Subcutaneous abdominal adipose tissue (tissue), 5 donors: ENCODE measurements around the gene ANO7.
"Not testable (repeated sequence)": the region's sequence is repeated elsewhere in the genome, so short reads cannot be mapped to it uniquely, and the experiment has no call there.

Experiments
- H3K27ac ChIP-seq: one replicate; pipeline ENCODE4 v1.7.0; 2013; ENCODE audit warnings: low read depth, mild to moderate bottlenecking, inconsistent platforms, low read length, moderate library complexity
- H3K27me3 ChIP-seq, 5 donors: one replicate each; pipeline ENCODE4 v1.7.0; 2013; ENCODE audit warnings: low read length in 5 of 5, inconsistent platforms in 1 of 5; ENCODE audit not compliant: control insufficient read depth in 5 of 5, insufficient read depth in 4 of 5
- H3K36me3 ChIP-seq, 5 donors: one replicate each; pipeline ENCODE4 v1.7.0; 2013; ENCODE audit warnings: low read length in 5 of 5; ENCODE audit not compliant: control insufficient read depth in 5 of 5, insufficient read depth in 5 of 5
- H3K4me1 ChIP-seq, 5 donors: one replicate each; pipeline ENCODE4 v1.7.0; 2013; ENCODE audit warnings: low read length in 5 of 5, mild to moderate bottlenecking in 3 of 5, moderate library complexity in 1 of 5; ENCODE audit not compliant: control insufficient read depth in 5 of 5, insufficient read depth in 5 of 5
- H3K4me3 ChIP-seq, 5 donors: one replicate each; pipeline ENCODE4 v1.7.0; 2013; ENCODE audit warnings: low read length in 5 of 5, low read depth in 1 of 5
- H3K9ac ChIP-seq, 5 donors: one replicate each; pipeline ENCODE4 v1.7.0; 2013; ENCODE audit warnings: low read length in 5 of 5, mild to moderate bottlenecking in 4 of 5, moderate library complexity in 3 of 5
- H3K9me3 ChIP-seq, 5 donors: one replicate each; pipeline ENCODE4 v1.7.0; 2013; ENCODE audit warnings: low read length in 5 of 5; ENCODE audit not compliant: control insufficient read depth in 5 of 5
- donor health status: healthy.
- donor health status: healthy.
- donor health status: healthy.
- donor health status: healthy.
- donor health status: healthy.

Gene ANO7

DNA sequence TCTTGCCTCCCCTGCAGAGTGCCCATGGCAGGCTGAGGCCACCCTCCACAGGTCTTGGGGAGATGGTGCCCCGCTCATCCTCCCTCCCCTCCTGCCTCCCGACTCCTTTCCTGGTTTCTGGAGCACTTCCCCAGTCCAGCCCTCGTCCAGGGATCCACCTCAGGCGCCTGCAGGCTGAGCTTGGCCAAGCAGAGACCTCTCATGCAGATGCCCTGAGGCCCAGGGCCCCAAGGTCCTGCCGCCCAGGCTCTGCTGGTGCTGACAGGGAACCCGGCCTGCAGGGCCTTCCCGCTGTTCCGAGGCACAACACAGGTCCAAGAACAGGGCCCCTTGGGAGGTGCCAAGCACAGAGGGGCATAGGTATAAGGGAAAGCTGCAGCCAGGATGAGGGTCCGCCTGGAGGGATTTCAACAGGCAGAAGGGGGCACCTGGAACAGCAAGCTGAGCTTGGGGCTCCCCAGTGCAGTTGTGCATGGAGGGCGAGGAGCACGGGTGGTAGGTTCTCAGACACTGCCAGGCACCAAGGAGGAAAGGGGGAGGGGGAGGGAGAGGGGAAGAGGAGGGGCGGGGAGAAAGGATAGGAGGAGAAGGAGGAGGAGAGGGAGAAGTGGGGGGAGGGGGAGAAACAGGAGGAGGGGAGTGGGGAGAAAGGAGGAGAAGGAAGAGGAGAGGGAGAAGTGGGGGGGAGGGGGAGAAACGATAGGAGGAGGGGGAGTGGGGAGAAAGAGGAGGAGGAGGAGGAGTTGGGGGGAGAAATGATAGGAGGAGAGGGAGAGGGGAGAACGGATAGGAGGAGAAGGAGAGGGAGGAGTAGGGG is 1.2 kb upstream of the ANO7 start:
- H3K4me3 ChIP-seq: no peak overlapping the region
- no peaks in the 10 kb centered on the region for H3K4me1 ChIP-seq
- no peaks in the 10 kb centered on the region for H3K9me3 ChIP-seq
- H3K9ac ChIP-seq: no peak overlapping the region
- peaks cover 5 to 18% (median 12%) of the 10 kb centered on the region in 5 donors for H3K27me3 ChIP-seq
- H3K36me3 ChIP-seq: peaks cover 0 to 15% (median 14%) of the 10 kb centered on the region in 5 donors
- H3K27ac ChIP-seq: no peak overlapping the region

DNA sequence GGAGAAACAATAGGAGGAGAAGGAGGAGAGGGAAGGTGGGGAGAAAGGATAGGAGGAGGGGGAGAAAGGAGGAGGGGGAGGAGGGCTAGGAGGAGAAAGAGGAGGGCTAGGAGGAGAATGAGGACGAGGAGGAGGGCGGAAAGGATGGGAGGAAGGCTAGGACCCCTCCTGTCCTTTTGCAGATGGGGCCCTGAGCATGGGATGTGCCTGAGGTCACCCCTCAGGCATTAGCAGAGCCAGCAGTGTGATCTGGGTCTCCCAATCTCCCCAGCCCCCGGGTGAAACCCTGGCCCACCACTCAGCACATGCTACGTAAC is 601 bp upstream of the ANO7 start:
- Histone ChIP-seq H3K9ac (no peak overlapping the region), H3K9me3 (no peaks in the 10 kb centered on the region), H3K4me3 (no peak overlapping the region), H3K36me3 (peaks cover 0 to 10% (median 8%) of the 10 kb centered on the region in 5 donors), H3K27ac (no peak overlapping the region), H3K4me1 (no peaks in the 10 kb centered on the region), H3K27me3 (peaks cover 5 to 18% (median 12%) of the 10 kb centered on the region in 5 donors)

DNA sequence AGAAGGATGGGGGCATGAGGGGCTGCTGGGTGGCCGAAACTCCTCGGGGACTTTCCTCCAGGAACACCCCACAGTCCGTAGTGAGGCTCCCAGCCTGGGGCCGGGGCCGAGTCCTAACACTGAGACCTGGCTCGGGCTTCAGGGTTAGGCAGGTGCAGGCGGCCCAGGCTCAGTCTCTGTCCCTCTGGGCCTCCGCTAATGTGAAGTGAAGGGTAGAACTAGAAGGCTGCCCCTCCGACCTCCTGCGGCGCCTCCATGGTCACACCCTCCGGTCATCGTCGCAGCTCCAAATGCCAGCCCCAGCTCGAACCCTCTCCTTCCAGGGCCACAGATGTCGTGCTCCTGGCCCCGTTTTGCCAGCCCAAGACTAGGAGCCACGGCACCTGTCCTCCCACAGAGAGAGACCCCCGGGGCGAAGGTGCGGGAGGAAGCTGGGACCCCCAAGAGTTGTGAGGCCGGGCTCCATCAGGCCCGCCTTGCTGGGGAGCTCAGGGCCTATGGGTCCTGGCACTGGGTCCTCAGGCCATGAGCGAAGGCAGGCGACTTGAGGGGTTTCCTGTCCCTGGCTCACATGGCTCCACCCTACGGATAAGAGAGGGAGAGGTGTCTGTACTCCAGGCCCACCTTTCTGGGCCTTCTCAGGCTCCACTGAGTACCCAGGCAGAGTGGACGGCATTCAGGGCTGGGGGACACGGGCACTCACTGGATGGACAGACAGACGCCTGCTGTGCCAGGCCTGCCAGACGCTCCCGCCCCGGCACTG is 797 bp downstream of the ANO7 start:
- H3K4me3 ChIP-seq: no peak overlapping the region
- H3K4me1 ChIP-seq: no peaks in the 10 kb centered on the region
- H3K9ac ChIP-seq: no peak overlapping the region
- peaks cover 5 to 18% (median 12%) of the 10 kb centered on the region in 5 donors for H3K27me3 ChIP-seq
- H3K27ac ChIP-seq: no peak overlapping the region
- H3K9me3 ChIP-seq: no peaks in the 10 kb centered on the region
- H3K36me3 ChIP-seq: no peaks in the 10 kb centered on the region

DNA sequence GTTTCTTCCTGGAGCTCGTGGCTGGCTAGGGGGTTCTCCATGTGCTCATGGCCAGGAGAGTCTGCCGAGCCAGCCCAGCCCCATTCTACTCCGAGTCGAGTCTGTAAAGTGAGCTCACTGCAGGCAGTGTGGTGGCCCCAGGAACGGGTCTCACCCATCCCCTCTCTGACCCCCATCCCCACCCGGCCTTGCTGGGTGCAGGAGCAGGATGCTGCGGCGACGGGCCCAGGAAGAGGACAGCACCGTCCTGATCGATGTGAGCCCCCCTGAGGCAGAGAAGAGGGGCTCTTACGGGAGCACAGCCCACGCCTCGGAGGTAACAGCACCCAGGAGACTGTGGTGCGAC is 1.4 kb downstream of the ANO7 start:
- no peak overlapping the region for H3K9ac ChIP-seq
- H3K27me3 ChIP-seq: peaks cover 5 to 18% (median 12%) of the 10 kb centered on the region in 5 donors
- no peaks in the 10 kb centered on the region for H3K9me3 ChIP-seq
- H3K27ac ChIP-seq: no peak overlapping the region
- H3K4me3 ChIP-seq: no peak overlapping the region
- no peaks in the 10 kb centered on the region for H3K4me1 ChIP-seq
- H3K36me3 ChIP-seq: no peaks in the 10 kb centered on the region

DNA sequence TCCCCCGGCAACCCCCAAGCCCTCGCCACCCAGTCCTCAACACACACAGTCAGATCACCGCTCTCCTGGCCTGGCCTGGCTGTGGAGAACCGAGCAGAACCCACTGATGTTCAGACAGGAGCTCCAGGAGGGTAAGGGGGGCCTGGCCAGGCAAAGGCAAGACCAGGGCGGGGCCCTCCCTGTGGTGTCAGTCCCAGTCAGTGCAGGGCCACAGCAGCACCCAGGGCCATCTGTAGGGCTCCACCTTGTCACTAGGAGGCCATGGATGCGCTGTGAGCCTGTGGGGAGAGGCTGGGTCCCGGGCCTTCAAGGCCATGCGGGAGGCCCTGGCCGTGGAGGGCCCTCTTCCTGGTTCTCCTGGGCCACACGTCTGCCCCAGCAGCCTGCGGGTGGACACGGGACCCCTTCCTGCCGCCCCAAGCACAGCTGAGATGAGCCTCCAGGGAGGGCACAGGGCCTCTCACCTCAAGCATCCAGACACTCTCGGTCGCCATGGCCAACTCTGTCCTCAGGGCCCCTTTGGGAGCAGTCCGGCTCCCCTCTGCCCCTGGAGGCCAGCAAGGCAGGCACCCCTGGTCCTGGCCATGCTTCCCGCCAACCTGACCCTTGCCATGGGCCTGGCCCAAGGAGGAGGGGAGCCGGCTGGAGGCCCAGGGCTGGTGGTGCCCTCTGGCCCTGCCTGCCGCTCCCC is 2.0 kb downstream of the ANO7 start:
- Histone ChIP-seq H3K27ac (no peak overlapping the region), H3K9me3 (no peaks in the 10 kb centered on the region), H3K9ac (no peak overlapping the region), H3K4me3 (no peak overlapping the region), H3K27me3 (peaks cover 5 to 18% (median 12%) of the 10 kb centered on the region in 5 donors), H3K4me1 (no peaks in the 10 kb centered on the region), H3K36me3 (no peaks in the 10 kb centered on the region)

DNA sequence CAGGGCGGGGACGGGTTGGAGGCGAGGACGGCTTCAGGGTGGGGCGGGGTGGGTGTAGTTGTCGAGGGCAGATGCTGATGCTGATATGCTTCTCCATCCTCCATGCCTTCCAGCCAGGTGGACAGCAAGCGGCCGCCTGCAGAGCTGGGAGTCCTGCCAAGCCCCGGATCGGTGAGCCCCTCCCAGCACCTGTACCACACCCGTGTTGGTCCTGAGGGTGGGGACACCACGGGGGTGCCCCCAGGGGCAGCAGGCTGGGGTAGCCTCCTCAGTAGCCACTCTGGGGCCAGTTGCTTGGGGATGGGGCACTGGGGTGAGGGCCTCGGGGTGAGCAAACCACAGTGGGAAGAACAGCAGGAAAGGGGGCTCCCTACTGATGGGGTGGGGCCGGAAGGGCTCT is 2.6 kb downstream of the ANO7 start:
- Histone ChIP-seq H3K27ac (no peak overlapping the region), H3K4me1 (no peaks in the 10 kb centered on the region), H3K4me3 (no peak overlapping the region), H3K27me3 (peaks cover 5 to 18% (median 12%) of the 10 kb centered on the region in 5 donors), H3K9me3 (no peaks in the 10 kb centered on the region), H3K9ac (no peak overlapping the region), H3K36me3 (no peaks in the 10 kb centered on the region)

DNA sequence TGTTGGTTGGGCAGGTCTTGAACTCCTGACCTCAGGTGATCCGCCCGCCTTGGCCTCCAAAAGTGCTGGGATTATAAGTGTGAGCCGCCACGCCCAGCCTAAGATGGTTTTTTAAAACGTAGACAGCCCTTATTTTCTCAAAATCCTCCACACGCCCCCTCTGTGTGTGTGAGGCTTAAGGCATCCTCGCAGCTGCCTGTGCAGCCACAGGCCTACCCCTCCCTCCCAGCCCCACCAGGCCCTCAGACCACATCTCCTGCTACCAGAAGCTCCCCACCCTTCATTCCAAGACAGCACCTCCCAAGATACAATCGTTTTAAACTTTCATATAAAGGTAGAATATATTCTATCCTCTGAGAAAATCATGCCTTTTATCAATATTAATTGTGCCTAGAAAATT is 4.8 kb downstream of the ANO7 start:
- no peaks in the 10 kb centered on the region for H3K4me1 ChIP-seq
- H3K9ac ChIP-seq: no peak overlapping the region
- H3K27ac ChIP-seq: no peak overlapping the region
- no peaks in the 10 kb centered on the region for H3K9me3 ChIP-seq
- H3K27me3 ChIP-seq: peaks cover 0 to 8% (median 3%) of the 10 kb centered on the region in 5 donors
- no peaks in the 10 kb centered on the region for H3K36me3 ChIP-seq
- H3K4me3 ChIP-seq: no peak overlapping the region

DNA sequence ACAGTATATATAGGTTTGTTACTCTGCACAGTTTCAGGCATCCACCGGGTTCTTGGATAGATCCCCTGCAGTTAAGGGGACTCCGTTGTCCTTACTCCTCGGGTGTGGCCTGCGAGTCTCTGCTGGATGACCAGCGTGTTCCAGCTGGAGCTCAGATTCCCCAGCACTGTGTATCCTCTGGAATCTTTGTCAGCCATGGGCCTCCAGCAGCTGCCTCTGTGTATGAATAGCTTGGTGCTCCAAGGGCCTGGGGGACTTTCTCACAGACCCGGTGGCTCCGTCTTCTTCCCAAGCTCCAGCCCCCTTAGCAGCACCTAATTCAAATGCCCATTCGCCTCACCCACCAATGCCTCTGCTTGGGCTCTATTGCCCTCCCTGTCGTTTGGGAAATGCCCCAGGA is 6.3 kb downstream of the ANO7 start:
- no peak overlapping the region for H3K4me3 ChIP-seq
- no peaks in the 10 kb centered on the region for H3K9me3 ChIP-seq
- no peak overlapping the region for H3K9ac ChIP-seq
- no peaks in the 10 kb centered on the region for H3K4me1 ChIP-seq
- H3K27ac ChIP-seq: no peak overlapping the region
- no peaks in the 10 kb centered on the region for H3K36me3 ChIP-seq
- H3K27me3 ChIP-seq: peaks cover 0 to 5% (median 0%) of the 10 kb centered on the region in 5 donors

DNA sequence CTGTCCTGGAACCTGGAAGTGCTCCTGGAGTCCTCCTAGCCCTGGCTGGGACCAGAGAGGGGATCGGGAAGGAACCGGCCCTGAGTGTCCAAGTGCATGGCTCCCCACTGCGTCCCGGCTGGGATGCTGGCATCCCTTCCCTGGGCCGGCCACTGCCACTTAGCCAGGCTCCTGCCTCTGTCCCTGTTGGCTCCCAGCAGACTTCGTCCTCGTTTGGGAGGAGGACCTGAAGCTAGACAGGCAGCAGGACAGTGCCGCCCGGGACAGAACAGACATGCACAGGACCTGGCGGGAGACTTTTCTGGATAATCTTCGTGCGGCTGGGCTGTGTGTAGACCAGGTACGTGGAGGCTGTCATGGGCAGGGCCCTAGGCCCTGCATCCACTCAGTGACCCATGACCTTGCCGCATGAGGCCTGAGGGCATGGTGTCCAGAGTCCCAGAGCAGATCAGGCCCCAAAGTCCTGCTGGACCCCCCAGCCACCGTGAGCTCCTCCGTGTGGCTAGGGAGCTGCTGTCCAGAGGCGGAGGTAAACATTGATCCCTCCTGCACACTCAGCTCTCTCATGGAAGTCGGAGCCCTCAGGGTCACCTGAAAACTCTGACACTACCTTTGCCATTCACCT is 7.1 kb downstream of the ANO7 start:
- no peak overlapping the region for H3K4me3 ChIP-seq
- no peak overlapping the region for H3K27ac ChIP-seq
- H3K9ac ChIP-seq: no peak overlapping the region
- no peaks in the 10 kb centered on the region for H3K36me3 ChIP-seq
- no peaks in the 10 kb centered on the region for H3K9me3 ChIP-seq
- peaks cover 0 to 4% (median 0%) of the 10 kb centered on the region in 5 donors for H3K27me3 ChIP-seq
- no peaks in the 10 kb centered on the region for H3K4me1 ChIP-seq

DNA sequence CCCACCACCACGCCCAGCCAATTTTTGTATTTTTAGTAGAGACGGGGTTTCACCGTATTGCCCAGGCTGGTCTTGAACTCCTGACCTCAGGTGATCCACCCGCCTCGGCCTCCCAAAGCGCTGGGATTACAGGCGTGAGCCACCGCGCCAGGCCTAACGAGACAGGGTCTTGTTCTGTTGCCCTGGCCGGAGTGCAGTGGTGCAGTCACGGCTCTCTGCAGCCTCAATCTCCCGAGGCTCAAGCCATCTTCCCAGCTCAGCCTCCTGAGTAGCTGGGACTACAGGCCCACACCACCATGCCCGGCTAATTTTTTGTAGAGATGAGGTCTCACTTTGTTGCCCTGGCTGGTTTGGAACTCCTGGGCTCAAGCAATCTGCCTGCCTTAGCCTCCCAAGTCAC is 8.8 kb downstream of the ANO7 start:
- not testable (repeated sequence) for H3K27ac ChIP-seq, H3K27me3 ChIP-seq, H3K9ac ChIP-seq, H3K4me3 ChIP-seq, H3K36me3 ChIP-seq, H3K4me1 ChIP-seq, H3K9me3 ChIP-seq
